ENCODE measurements around the gene AK9. TPM values are rescaled to one million over a fixed set of nuclear protein-coding genes. Genes with fewer than 3 reads are reported as not detected.

The AK9 gene
- polyA plus RNA-seq, 1 donor from 2014 or later: 27.7 TPM

GRCh38 chr6:109508166-109508860 lies 182.7 kb downstream of the AK9 start:
- Histone ChIP-seq H3F3A (ENCODE audit: insufficient read depth, low read length, poor library complexity, severe bottlenecking) (no peaks in the 10 kb centered on the region), H2AFZ (ENCODE audit: low read depth, low read length) (no peak overlapping the region), H3K9me3 (ENCODE audit: low read length) (no peaks in the 10 kb centered on the region), H3K27me3 (ENCODE audit: insufficient read depth, low read depth, low read length) (no peaks in the 10 kb centered on the region), H3K9ac (ENCODE audit: low read length) (no peak overlapping the region), H3K79me2 (replicated peaks; ENCODE audit: insufficient read depth, low read length) (no peaks in the 10 kb centered on the region), H4K20me1 (ENCODE audit: insufficient read depth) (no peaks in the 10 kb centered on the region), H3K4me3 (ENCODE audit: low read length) (no peak overlapping the region), H3K9me2 (ENCODE audit: insufficient read depth, low read length) (no peaks in the 10 kb centered on the region), H3K36me3 (ENCODE audit: insufficient read depth, low read length) (no peaks in the 10 kb centered on the region), H3K27ac (ENCODE audit: low read length) (no peak overlapping the region), H3K4me2 (ENCODE audit: low read length) (no peak overlapping the region)
- no peak for TF ChIP-seq REST (IDR thresholded peaks at IDR 0.05; ENCODE audit: borderline replicate concordance)
- TF ChIP-seq MXI1 (conservative IDR thresholded peaks at IDR 0.05; ENCODE audit: poor library complexity, severe bottlenecking): no peak
- no peak for TF ChIP-seq TAF1 (IDR thresholded peaks at IDR 0.05; ENCODE audit: low read depth)
- no peak for TF ChIP-seq POLR2AphosphoS5 (IDR thresholded peaks at IDR 0.05)
- no peak for TF ChIP-seq SMC3 (conservative IDR thresholded peaks at IDR 0.05; ENCODE audit: poor library complexity)
- TF ChIP-seq RAD21 (conservative IDR thresholded peaks at IDR 0.05): no peak
- no peak for TF ChIP-seq EZH2 (IDR thresholded peaks at IDR 0.05; ENCODE audit: borderline replicate concordance, insufficient read depth, low read length, poor library complexity, severe bottlenecking)
- TF ChIP-seq CTCF (IDR thresholded peaks at IDR 0.05; ENCODE audit: poor library complexity, severe bottlenecking): no peak
- no peak for TF ChIP-seq EP300 (conservative IDR thresholded peaks at IDR 0.05; ENCODE audit: poor library complexity, severe bottlenecking)

- H3F3A ChIP-seq (ENCODE audit: insufficient read depth, low read length, poor library complexity, severe bottlenecking): no peaks in the 10 kb centered on the region
- H3K79me2 ChIP-seq (replicated peaks; ENCODE audit: insufficient read depth, low read length): no peaks in the 10 kb centered on the region
- H3K4me3 ChIP-seq (ENCODE audit: low read length): no peak overlapping the region
- H3K4me2 ChIP-seq (ENCODE audit: low read length): no peak overlapping the region
- no peak overlapping the region for H3K9ac ChIP-seq (ENCODE audit: low read length)
- no peaks in the 10 kb centered on the region for H4K20me1 ChIP-seq (ENCODE audit: insufficient read depth)
- no peaks in the 10 kb centered on the region for H3K9me2 ChIP-seq (ENCODE audit: insufficient read depth, low read length)
- H3K9me3 ChIP-seq (ENCODE audit: low read length): no peaks in the 10 kb centered on the region
- no peak overlapping the region for H3K27ac ChIP-seq (ENCODE audit: low read length)
- no peak for TF ChIP-seq POLR2AphosphoS5 (IDR thresholded peaks at IDR 0.05)
- no peak for TF ChIP-seq RAD21 (conservative IDR thresholded peaks at IDR 0.05)
- no peak for TF ChIP-seq REST (IDR thresholded peaks at IDR 0.05; ENCODE audit: borderline replicate concordance)
- TF ChIP-seq EZH2 (IDR thresholded peaks at IDR 0.05; ENCODE audit: borderline replicate concordance, insufficient read depth, low read length, poor library complexity, severe bottlenecking): no peak
- no peak for TF ChIP-seq TAF1 (IDR thresholded peaks at IDR 0.05; ENCODE audit: low read depth)
- no peak for TF ChIP-seq EP300 (conservative IDR thresholded peaks at IDR 0.05; ENCODE audit: poor library complexity, severe bottlenecking)
- TF ChIP-seq MXI1 (conservative IDR thresholded peaks at IDR 0.05; ENCODE audit: poor library complexity, severe bottlenecking): no peak
- no peak for TF ChIP-seq SMC3 (conservative IDR thresholded peaks at IDR 0.05; ENCODE audit: poor library complexity)
- no peak for TF ChIP-seq CTCF (IDR thresholded peaks at IDR 0.05; ENCODE audit: poor library complexity, severe bottlenecking)
- no peaks in the 10 kb centered on the region for H3K36me3 ChIP-seq (ENCODE audit: insufficient read depth, low read length)
- no peaks in the 10 kb centered on the region for H3K27me3 ChIP-seq (ENCODE audit: insufficient read depth, low read depth, low read length)
- H2AFZ ChIP-seq (ENCODE audit: low read depth, low read length): no peak overlapping the region
Observed at GRCh38 chr6:109507490-109508072, 183.4 kb downstream of the AK9 start.

Data from neural cell (in vitro differentiated cells).